GM19372 (cell line): ENCODE measurements around the gene FAM169A.
"Not testable (repeated sequence)": the region's sequence is repeated elsewhere in the genome, so short reads cannot be mapped to it uniquely, and the experiment has no call there.

Experiments
- ATAC-seq: cut with Tn5 transposase; IDR thresholded peaks from one replicate; pipeline ENCODE4 v1.9.1; 2021; ENCODE audit warnings: mild to moderate bottlenecking, low read depth, moderate library complexity; ENCODE audit not compliant: unreplicated experiment

FAM169A gene

DNA sequence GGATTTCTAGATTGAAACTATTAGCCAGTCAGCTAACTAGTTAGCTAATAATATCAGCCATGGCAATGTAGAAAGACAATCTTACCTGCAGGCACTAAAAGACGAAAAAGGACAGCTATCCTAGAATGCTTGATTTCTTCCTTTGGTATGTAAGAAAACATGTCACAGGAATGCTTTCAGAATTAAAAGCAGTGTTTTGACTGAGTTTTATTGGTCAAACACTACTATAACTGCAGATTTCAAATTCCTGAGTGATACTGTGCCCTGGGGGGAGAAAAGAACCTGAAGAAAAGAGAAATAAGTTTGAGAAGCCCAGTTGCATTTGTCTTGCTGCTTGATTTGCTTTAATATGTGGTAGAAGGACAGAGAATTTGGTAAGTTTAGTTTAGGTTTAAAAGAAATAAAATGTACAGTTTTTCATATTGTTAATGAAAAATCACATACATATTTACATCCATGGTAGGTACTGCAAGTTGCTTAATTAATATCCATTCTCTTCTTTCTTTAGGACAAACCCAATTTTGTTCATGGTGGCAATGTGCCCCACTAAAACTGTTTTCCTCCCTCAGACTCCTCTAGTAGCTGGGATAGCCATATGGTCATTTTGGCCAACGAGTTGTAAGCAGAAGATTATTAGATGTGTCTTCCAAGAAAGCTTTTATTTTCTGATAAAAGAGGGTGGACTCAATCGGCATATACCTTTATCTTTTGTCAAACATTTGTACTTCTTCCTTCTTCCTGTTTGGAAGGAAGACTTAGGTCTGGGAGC lies 4.3 kb upstream of the FAM169A start:
- ATAC-seq, result no peak

DNA sequence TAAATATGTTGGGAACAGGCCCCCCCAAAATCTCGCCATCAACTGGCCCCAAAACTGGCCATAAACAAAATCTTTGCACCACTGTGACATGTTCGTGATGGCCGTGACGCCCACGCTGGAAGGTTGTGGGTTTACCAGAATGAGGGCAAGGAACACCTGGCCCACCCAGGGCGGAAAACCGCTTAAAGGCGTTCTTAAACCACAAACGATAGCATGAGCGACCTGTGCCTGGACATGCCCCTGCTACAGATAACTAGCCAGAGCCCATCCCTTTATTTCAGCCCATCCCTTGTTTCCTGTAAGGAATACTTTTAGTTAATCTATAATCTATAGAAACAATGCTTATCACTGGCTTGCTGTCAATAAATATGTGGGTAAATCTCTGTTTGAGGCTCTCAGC lies 3.2 kb upstream of the FAM169A start:
- ATAC-seq, result not testable (repeated sequence)

DNA sequence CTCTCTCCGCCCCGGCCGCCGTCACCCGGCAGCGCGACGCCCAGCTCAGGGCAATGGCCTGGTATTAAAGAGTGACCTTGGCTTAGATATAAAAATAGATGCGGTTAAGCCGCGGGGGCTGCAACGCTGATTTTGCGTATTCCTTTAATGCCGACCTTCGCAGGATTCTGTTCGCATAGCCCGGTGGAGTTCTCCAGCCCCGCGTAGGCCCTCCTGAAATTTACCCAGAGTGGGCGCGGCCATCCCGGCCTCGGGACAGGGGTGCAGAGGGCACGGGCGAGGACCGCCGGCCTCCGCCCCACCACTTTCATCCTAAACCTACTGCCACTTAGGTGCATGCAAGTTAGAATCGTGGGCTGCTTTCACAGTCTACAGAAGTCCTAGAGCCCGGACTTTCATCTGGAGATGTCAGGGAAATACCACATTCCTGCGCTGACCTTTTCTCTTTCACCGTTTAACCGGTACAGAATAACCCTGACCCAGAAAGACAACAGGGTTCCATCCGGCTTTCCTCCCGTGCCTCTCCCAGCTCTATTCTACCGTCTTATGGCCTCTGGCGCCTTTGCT lies 492 bp upstream of the FAM169A start:
- no peak for ATAC-seq

DNA sequence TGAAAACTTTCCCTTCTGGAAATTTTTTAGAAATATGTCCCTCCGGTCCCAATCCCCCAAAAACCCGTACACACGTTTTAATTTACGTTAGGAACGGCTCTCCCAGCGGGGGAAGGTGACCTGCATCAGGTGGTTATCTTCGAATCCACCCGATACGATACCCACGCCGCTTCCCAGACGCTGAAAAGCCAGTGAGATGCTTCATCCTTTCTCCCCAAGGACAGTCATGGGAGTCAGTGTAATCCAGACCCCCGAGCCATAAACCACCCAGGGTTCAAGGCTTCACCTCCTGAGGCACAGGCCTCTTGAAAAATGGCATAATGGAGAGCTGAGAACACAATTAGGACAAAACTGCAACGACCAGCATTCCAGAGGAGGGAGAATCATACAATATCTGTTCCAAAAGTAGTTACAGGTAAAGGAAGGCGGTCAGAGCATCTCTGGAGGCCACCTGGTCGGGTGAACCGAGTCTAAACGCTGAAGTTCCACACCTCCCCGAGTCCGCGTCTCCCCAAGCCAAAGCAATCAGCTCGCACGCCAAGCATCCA lies 857 bp downstream of the FAM169A start:
- no peak for ATAC-seq

DNA sequence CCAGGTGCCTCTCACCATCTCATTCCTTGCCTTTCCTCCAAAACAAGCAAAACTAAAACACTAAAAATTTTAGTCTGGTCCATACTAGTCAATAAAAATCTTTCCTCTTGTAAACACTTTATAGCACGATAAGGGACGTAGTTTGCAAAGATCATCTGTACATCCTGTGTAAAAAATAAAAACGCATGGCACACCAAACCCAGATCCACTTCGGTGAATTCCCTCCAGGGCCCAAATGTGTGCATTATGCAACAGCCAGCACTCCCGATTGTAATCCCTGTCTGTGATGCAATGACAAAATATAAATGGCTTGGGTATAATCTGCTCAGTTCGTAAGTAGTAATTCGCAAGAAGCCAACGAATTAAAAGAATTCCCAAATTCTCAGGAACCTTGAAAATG lies 1.4 kb downstream of the FAM169A start:
- ATAC-seq, result no peak

DNA sequence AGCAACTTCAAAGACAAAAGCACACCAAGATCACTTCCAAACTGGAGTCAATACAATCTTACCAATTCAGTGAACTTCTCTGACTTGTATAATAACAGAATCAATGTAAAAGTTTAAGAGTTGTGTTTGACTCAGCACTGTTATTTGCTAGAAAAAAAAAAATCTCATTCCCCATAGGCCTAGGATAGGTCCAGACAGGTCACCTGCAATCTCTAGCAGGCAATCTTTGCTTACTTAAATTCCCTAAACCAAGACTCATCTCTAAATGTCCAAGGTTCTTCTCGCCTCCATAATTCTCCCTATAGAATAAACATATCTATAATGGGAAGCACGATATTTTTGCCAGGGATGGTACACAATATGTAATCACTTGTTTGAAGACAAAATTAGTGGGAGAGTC lies 2.5 kb downstream of the FAM169A start:
- ATAC-seq, result no peak

DNA sequence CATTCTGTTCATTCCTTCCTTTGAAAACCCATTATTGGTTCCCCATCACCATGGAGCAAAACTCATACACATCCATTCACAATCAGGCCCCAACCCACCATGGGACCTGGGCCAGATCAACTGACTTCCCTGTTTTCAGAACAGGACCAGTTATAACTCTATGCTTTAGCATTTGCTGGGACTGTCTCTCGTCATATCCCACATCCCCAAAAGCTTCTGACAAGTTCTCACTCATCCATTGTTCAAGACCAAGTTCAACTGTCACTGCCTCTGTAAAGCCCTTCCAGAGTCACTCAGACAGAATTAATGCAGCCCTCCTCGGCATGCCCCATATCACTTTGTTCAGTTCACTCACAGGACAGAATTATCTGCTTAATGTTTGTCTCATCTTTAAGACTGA lies 4.0 kb downstream of the FAM169A start:
- ATAC-seq, result no peak

DNA sequence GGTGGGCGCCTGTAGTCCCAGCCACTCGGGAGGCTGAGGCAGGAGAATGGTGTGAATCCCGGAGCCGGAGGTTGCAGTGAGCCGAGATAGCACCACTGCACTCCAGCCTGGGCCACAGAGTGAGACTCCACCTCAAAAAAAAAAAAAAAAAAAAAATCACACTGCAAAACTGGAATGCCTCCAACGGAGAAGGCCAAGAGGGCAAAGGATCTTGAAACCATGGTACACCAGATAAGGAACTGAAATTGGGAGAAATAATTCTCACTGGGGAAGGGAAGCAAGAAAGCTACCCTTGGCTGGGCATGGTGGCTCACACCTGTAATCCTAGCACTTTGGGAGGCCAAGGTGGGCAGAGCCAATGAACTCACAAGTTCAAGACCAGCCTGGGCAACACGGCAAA lies 9.2 kb downstream of the FAM169A start:
- not testable (repeated sequence) for ATAC-seq

DNA sequence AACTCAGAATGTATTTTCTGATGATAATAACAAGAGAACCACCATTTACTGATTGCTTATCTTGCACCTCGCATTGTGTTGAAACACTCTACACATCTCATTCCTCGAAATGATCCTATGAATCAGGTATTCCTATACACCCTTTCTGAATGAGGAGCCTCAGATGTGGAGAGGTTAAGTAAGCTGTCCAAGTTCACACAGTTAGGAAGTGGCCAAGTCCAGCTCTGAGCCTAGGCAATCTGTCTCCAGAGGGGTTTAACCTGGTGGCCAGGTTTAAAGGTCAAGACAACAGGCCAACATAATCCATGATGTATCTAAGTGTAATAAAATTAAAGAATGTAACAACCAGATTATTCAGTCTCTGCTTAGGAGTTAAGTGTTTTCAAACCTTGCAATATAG lies 12.9 kb downstream of the FAM169A start:
- no peak for ATAC-seq

DNA sequence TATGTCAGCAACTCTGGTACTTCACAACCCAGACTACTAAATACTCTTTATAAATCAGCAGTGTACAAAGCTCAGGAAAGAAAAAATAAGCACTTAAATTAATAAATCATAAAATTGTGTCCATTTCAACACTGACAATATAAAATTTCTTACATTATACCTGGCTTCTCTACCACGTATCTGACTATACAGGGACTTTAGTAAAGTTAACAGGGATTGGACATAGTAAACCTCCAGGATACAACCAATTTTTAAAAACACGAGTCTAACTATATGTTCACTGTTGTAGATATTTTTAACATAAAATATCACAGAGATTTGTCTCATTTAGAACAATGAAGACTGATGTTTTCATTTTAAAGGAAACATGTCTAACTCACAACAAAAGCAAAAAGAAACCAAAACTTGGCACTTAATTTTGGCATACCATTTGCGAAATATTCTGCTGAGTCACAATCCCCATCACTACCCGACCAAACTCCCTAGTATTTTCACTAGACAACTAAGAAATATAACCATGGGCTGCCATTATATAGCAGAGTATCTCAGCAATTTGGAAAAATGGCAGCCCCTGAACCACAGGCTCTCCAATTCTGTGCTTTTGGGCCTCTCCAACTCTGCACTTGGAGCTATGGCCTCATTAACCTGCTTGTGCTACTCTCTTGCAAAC lies 14.4 kb downstream of the FAM169A start:
- no peak for ATAC-seq

DNA sequence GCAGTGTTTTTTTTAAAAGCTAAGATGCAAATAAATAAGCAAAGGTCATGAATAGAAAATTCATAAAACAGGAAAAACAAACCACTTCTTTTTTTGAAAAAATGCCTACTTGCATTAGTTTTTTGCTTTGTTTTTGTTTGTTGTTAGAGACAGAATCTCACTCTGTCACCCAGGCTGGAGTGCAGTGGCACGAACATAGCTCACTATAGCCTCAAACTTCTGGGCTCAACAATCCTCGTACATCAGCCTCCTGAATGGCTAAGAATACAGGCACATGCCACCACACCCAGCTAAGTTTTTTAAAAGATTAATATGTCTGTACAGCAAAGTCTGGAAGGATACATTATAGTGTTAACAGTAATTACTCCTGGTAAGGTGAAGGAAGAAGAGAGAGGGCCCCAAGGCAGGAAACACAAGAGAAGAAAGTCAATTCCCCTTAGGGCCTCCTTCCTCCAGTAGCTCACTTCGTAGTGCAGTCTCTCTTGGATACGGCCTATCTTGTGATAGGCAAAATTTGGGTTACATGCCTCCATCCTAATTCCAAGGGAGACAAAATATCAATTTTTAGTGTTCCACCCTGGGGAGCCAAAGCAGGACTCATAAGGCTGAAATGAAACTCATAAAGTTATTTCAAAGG lies 15.3 kb downstream of the FAM169A start:
- ATAC-seq, result no peak

DNA sequence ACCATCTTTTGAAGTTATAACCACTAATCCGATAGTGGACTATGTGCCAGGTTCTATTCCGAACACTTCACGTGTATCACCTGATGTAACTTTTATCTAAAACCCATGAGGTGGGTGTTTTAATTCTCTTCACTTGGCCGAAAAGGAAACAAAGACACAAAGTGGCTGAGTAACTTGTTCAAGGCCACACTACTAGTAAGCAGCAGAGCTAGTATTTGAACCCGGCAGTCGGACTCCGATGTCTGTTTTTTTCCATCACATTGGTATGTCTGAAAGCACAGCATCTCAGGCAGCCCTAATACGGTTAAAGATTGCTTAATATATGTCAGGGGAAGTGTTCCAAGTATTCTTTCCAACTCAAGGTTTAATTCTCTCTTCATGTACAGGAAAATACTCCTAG lies 16.2 kb downstream of the FAM169A start:
- ATAC-seq, result no peak

DNA sequence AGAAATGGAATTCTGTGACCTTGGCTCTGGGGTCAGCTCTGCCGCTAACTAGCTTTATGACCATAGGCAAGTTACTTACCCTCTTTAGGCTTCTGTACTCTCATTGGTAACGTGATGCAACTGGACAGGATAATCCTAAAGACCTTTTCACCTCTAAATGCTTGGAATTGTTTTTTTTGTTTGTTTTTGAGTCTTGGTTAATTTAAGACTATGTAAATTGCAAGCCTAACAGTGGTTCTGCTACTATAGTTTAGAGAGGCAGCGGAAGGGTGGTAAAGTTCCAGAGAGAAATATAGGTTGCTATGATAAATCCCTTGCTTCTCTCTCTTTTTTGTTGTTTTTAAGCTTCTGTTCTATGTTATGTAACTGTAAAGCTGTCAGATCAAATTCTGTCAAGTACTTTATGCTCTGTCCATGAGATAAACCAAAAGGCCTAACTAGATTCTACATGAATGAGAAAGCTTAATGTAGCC lies 17.6 kb downstream of the FAM169A start:
- ATAC-seq, result no peak

DNA sequence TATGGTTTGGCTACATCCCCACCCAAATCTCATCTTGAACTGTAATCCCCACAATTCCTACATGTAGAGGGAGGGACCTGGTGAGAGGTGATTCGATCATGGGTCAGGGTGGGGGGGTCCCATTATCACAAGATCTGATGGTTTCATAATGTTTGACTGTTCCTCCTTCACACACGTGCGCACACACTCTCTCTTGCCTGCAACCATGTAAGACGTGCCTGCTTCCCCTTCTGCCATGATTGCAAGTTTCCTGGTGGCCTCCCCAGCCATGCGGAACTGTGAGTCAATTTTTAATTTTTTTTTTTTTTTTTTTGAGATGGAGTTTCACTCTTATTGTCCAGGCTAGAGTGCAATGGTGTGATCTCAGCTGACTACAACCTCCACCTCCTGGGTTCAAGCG lies 27.0 kb downstream of the FAM169A start:
- no peak for ATAC-seq

DNA sequence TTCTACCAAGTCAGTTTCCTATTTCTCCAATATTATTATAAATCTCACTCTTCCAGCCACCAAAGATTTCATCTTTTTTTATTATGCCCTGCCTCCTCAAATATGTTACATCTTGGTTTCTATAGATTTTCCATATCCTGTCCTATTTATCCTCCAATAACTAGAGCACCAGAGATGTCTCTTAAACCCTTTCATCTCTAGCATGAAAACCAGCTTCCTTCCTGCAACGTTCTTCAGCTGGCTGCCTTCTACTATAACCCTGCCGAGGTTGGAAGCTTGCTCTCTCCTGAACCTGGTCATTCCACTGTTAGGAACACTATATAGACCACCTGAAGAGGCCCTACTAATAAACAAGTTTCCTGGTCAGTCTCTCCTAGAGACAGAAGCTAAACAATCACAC lies 27.9 kb downstream of the FAM169A start:
- ATAC-seq, result no peak

DNA sequence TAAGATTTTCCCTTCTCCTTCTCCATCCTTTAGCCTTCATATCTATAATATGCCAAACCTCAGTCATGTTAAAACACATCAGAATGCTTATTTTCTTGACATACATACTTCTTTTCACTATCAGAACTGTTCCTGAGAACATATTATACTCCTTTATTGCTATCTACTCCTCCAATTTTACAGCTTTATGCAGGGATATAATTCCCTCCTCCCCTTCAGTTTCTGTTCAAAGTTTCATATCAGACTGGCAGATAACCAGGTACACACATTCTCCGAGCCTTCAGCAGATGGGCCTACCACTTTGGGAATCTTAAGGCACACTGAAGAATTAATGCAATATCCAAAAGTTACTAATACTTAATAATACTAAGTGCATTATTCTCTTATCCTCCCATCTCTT lies 29.1 kb downstream of the FAM169A start:
- no peak for ATAC-seq

DNA sequence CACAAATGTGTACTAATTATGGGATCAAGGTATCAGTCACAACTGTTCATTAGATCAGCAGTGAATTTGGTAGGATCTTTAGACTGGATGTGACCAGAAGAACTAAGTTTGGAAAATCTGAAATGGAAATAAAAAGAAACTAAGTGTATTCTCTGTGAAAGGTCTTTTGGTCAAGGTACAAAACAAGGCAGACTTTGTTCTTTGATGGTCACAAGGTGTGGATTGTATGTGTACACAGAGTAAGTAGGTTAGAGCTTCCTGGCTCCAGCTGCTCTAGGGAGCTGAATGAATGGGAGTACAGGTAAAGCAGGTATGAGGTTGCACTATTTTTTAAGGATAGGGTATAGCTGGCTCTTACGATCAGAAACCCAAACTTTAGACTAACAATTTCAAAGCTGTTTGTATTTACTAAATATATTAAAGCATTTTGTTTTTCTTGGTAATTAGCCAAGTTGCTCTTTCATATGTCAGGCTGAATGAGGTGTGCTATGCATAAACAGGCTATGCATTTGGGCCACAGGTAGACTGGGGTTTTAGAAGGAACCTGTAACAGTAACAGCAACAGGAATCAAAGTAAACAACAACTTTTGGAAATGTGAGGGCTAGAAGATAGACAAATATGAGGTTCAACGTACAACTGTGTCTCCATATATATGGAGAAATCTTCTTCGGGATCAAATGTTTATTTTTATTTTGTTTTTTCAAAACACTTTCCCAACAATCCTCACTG lies 32.5 kb downstream of the FAM169A start:
- ATAC-seq, result no peak

DNA sequence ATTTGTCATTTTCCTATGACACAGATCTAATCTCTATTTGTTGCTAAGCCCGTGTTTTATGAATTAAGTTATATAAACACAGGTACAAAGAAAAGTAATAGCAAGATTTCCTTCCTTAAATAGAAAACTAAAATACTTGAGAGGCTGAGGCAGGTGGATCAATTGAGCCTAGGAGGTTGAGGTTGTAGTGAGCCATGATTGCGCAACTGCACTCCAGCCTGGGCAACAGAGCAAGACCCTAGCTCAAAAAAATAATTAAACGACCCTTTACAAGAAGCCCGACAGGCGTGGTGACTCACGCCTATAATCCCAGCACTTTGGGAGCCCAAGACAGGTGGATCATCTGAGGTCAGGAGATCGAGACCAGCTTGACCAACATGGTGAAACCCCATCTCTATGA lies 36.8 kb downstream of the FAM169A start:
- ATAC-seq, result no peak

DNA sequence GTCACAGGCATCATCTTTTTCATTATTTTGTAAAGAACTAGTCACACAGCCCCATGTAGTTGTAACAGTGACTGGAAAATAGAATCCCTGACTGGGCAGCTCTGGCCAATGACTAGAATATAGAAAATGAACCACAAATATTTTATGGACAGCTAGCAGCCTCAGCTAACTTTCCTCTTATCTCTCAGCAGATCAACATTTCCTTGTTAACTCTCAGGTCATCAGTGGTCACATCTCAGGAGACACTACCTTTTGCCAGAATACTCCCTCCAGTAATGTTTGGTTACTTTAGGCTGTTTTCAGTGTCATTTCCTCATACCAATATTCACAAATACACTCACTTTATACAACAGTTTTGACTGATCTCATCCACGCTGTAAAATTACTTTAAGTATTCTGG lies 43.9 kb downstream of the FAM169A start:
- no peak for ATAC-seq

DNA sequence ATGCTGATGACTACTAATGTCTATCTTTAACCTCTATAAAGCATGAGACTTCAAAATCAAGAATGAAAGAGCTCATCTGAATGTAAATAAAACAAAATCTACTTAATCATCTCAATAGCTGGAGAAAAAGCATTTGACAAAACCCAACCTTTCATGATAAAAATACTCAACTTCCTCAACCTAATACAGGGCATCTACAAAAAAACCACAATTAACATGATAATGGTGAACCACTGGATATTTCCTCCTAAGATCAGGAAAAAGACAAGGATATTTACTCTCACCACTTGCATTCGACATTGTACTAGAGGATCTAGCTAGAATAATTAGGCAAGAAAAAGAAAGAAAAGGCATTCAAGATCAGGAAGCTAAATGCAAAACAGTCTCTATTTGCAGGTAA lies 49.3 kb downstream of the FAM169A start:
- ATAC-seq, result no peak
